Hepatocyte (in vitro differentiated cells): ENCODE data around the gene EFNB1.

Experiments
- EZH2 ChIP-seq: fragments of 200-600 bp; sonication (generic); IDR thresholded peaks from 2 replicates; pipeline ENCODE4 v1.6.1; 2016; ENCODE audit warnings: antibody characterized with exemption, mild to moderate bottlenecking, borderline replicate concordance
- EZH2phosphoT487 ChIP-seq: fragments of 200-600 bp; sonication (generic); IDR thresholded peaks from one replicate; pipeline ENCODE4 v1.6.1; 2018; ENCODE audit warnings: antibody characterized with exemption, mild to moderate bottlenecking, low read depth, moderate library complexity; ENCODE audit not compliant: unreplicated experiment, severe bottlenecking
- TF ChIP-seq, protein P1 (sequence below): fragments of 200-600 bp; sonication (generic); IDR thresholded peaks from 2 replicates; pipeline ENCODE4 v1.5.1; 2016; ENCODE audit warnings: antibody characterized with exemption, mild to moderate bottlenecking; ENCODE audit not compliant: poor library complexity

DNA sequence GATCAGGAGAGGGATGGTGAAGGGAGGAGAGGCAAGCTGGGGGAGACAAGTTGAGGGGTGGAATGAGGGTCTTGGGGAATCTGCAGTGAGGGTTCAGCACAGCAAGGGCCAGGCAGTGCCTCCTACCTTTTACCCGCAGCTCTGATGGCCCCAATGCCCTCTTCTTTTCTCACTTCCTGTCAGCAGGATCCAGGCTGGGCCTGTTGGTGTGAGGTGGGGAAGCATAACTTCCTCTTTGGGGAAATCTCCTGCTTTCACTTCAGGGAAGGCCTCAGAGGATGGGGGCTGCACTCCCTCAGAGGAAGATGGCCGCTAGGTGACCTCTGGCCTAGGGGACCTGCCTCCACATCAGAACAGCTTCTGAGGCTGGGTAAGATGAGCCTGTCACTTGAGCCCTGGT, 36.5 kb downstream of the EFNB1 start:
- TF ChIP-seq, protein P1, sequence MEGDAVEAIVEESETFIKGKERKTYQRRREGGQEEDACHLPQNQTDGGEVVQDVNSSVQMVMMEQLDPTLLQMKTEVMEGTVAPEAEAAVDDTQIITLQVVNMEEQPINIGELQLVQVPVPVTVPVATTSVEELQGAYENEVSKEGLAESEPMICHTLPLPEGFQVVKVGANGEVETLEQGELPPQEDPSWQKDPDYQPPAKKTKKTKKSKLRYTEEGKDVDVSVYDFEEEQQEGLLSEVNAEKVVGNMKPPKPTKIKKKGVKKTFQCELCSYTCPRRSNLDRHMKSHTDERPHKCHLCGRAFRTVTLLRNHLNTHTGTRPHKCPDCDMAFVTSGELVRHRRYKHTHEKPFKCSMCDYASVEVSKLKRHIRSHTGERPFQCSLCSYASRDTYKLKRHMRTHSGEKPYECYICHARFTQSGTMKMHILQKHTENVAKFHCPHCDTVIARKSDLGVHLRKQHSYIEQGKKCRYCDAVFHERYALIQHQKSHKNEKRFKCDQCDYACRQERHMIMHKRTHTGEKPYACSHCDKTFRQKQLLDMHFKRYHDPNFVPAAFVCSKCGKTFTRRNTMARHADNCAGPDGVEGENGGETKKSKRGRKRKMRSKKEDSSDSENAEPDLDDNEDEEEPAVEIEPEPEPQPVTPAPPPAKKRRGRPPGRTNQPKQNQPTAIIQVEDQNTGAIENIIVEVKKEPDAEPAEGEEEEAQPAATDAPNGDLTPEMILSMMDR: no peak
- TF ChIP-seq EZH2 (no peak), EZH2phosphoT487 (no peak)
